Inflammatory macrophage (primary cell): ENCODE results near the gene ZNF511.

ENCODE experiments used
- DNase-seq, 2 donors: peaks; one replicate each; pipeline ENCODE4 v3.0.0-alpha.2; 2020 to 2022

Gene ZNF511

GRCh38 chr10:133293810-133294119 is 14.9 kb upstream of the ZNF511 start:
- peak in 1 of 2 donors; percentile 8 for DNase-seq

- peak; percentile 88 to 93 for DNase-seq
These were observed 14.5 kb upstream of the ZNF511 start for GRCh38 chr10:133294189-133294588.

- DNase-seq = peak in 1 of 2 donors; percentile 50
These were observed 13.0 kb upstream of the ZNF511 start for GRCh38 chr10:133295426-133296320.

GRCh38 chr10:133297504-133297903 is 11.2 kb upstream of the ZNF511 start:
- DNase-seq = no peak

GRCh38 chr10:133298466-133298865 is 10.2 kb upstream of the ZNF511 start:
- no peak for DNase-seq

- DNase-seq = no peak
These were observed 9.5 kb upstream of the ZNF511 start for GRCh38 chr10:133299224-133299623.

- no peak for DNase-seq
These were observed 9.0 kb upstream of the ZNF511 start for GRCh38 chr10:133299738-133300137.

- no peak for DNase-seq
These were observed 6.5 kb upstream of the ZNF511 start for GRCh38 chr10:133302230-133302629.

GRCh38 chr10:133303206-133303605 is 5.5 kb upstream of the ZNF511 start:
- no peak for DNase-seq

GRCh38 chr10:133306097-133306476 is 2.6 kb upstream of the ZNF511 start:
- DNase-seq = no peak

- DNase-seq = no peak
These were observed 1.8 kb upstream of the ZNF511 start for GRCh38 chr10:133306941-133307379.

GRCh38 chr10:133307776-133308420 is 816 bp upstream of the ZNF511 start:
- DNase-seq = peak; percentile 25 to 53

GRCh38 chr10:133309100-133309719 is 496 bp downstream of the ZNF511 start:
- peak; percentile 94 to 95 for DNase-seq

- DNase-seq = no peak
These were observed 1.1 kb downstream of the ZNF511 start for GRCh38 chr10:133309720-133310398.

- DNase-seq = no peak
These were observed 1.7 kb downstream of the ZNF511 start for GRCh38 chr10:133310399-133310755.

GRCh38 chr10:133310789-133311188 is 2.1 kb downstream of the ZNF511 start:
- DNase-seq = no peak

- DNase-seq = no peak
These were observed 2.9 kb downstream of the ZNF511 start for GRCh38 chr10:133311570-133311969.

GRCh38 chr10:133312016-133312768 is 3.5 kb downstream of the ZNF511 start:
- DNase-seq = no peak

GRCh38 chr10:133312769-133313145 is 4.0 kb downstream of the ZNF511 start:
- DNase-seq = no peak

- DNase-seq = no peak
These were observed 4.5 kb downstream of the ZNF511 start for GRCh38 chr10:133313192-133313591.

- DNase-seq = no peak
These were observed 6.2 kb downstream of the ZNF511 start for GRCh38 chr10:133314911-133315310.

- DNase-seq = peak in 1 of 2 donors; percentile 19
These were observed 7.1 kb downstream of the ZNF511 start for GRCh38 chr10:133315847-133316246.
